NCI-H1930 (cell line): ENCODE measurements around the gene NCKIPSD.
A peak's percentile ranks its signal among the peaks of the same experiment; 100 is the strongest.
"Not testable (repeated sequence)": the region's sequence is repeated elsewhere in the genome, so short reads cannot be mapped to it uniquely, and the experiment has no call there.

Source experiments
- DNase-seq, 2 experiments: peaks; one replicate each; lab custom pipeline; 2025; lab: John Stamatoyannopoulos, UW

Gene NCKIPSD

GRCh38 chr3:48685603-48686511, at the start of gene NCKIPSD:
Gene NCKIPSD, minus strand, starts transcription at chr3:48685915. Its CDS starts 108 bp downstream, at chr3:48685807.
- DNase-seq: peak; percentile 51 to 87

- not testable (repeated sequence) for DNase-seq
Measured at GRCh38 chr3:48735075-48735767, 49.5 kb upstream of the NCKIPSD start.

GRCh38 chr3:48734541-48734940, 48.8 kb upstream of the NCKIPSD start:
- not testable (repeated sequence) for DNase-seq

GRCh38 chr3:48733752-48734518, 48.2 kb upstream of the NCKIPSD start:
- DNase-seq: not testable (repeated sequence)

- DNase-seq: no peak
Measured at GRCh38 chr3:48727511-48727910, 41.8 kb upstream of the NCKIPSD start.

GRCh38 chr3:48725185-48725855, 39.6 kb upstream of the NCKIPSD start:
- DNase-seq: not testable (repeated sequence)

GRCh38 chr3:48723725-48724124, 38.0 kb upstream of the NCKIPSD start:
- no peak for DNase-seq

- DNase-seq: not testable (repeated sequence)
Measured at GRCh38 chr3:48723293-48723692, 37.6 kb upstream of the NCKIPSD start.

- peak; percentile 91 to 92 for DNase-seq
Measured at GRCh38 chr3:48716982-48717746, 31.4 kb upstream of the NCKIPSD start, which contains the start of gene IP6K2. Gene IP6K2, minus strand, starts transcription at chr3:48717221. Its CDS starts 21,930 bp downstream, at chr3:48695291.

GRCh38 chr3:48716508-48716981, 30.8 kb upstream of the NCKIPSD start:
- DNase-seq: no peak

- no peak for DNase-seq
Measured at GRCh38 chr3:48715174-48715800, 29.6 kb upstream of the NCKIPSD start.

- no peak for DNase-seq
Measured at GRCh38 chr3:48711727-48712126, 26.0 kb upstream of the NCKIPSD start.

- DNase-seq: no peak
Measured at GRCh38 chr3:48709051-48709461, 23.3 kb upstream of the NCKIPSD start.

- DNase-seq: no peak
Measured at GRCh38 chr3:48708481-48708889, 22.8 kb upstream of the NCKIPSD start.

GRCh38 chr3:48707157-48707556, 21.4 kb upstream of the NCKIPSD start:
- DNase-seq: no peak

GRCh38 chr3:48702320-48702920, 16.7 kb upstream of the NCKIPSD start:
- no peak for DNase-seq

- DNase-seq: no peak
Measured at GRCh38 chr3:48700731-48701405, 15.2 kb upstream of the NCKIPSD start.

- DNase-seq: no peak
Measured at GRCh38 chr3:48698891-48699290, 13.2 kb upstream of the NCKIPSD start.

- no peak for DNase-seq
Measured at GRCh38 chr3:48697952-48698351, 12.2 kb upstream of the NCKIPSD start.
